ENCODE measurements around the gene LRRC71. TPM values are rescaled to one million over a fixed set of nuclear protein-coding genes. Genes with fewer than 3 reads are reported as not detected.

The LRRC71 gene
- total and polyA plus RNA-seq, 2 of the 8 experiments (the other 6 are each of a cell fraction or from before 2014, with no cell fraction given), result 0.05 TPM; not detected in 1

DNA sequence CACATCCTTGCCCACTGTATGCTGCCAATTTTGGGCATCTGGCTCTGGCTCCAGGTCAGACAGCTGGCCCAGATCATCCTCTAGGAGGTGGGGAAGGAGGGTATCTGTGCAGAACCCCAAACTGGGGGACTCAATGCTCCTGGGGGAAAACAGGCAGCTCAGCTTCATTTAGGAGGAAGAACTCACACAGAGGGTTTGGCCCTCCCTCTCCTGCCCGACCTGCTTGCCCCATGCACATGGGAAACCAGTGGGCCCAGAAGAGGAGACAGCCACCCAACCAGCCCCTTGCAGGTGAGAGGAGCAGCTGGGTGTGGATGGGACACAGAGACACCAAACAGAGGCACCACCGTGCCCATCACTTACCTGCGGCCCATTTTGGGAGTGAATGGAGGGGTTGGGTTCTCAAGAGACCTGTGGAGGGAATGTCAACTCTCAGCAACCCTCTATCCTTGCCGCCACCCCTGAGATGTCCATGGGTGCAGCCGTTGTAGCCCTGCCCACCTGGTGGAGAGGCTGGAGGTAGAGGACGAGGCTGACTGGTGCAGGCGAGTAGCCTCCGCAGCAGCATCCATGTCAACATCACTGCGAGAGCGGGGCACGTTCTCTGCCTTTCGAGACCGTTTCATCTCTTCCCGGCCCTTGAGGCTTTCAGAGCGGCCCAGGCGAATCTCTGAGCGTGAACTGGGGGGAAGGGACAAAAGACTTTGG lies 27.5 kb downstream of the LRRC71 start:
- Histone ChIP-seq H3K4me1 (replicated peaks in 1 of 4; ENCODE audit: control insufficient read depth in 3 of 4, insufficient read depth in 4 of 4, low read length in 3 of 4) (no peaks in the 10 kb centered on the region), H3K23me2 (ENCODE audit: low read depth, low read length) (no peaks in the 10 kb centered on the region), H3K9ac (replicated peaks in 1 of 4; ENCODE audit: extremely low read depth in 1 of 4, low read depth in 3 of 4, low read length in 3 of 4) (no peak overlapping the region), H2BK15ac (ENCODE audit: low read length) (no peak overlapping the region), H3K36me3 (ENCODE audit: control insufficient read depth in 2 of 4, insufficient read depth in 4 of 4, low read length in 3 of 4) (peaks cover 28 to 78% (median 47%) of the 10 kb centered on the region in 4 experiments), H2AFZ (ENCODE audit: low read length) (no peak overlapping the region), H3K18ac (ENCODE audit: extremely low read depth, low read length) (no peak overlapping the region), H3K4ac (replicated peaks; ENCODE audit: insufficient read length, low read depth, low read length) (no peak overlapping the region), H3K27ac (ENCODE audit: low read depth, low read length) (no peak overlapping the region), H2BK5ac (ENCODE audit: low read depth, low read length) (no peak overlapping the region), H3K4me2 (ENCODE audit: insufficient read depth in 1 of 2, low read depth in 2 of 2, low read length in 2 of 2) (no peak overlapping the region), H3K56ac (replicated peaks; ENCODE audit: insufficient read length, low read depth, low read length) (no peak overlapping the region), H3K79me1 (ENCODE audit: low read depth, low read length) (peaks cover 2% of the 10 kb centered on the region), H3K14ac (ENCODE audit: insufficient read length) (no peak overlapping the region), H3K9me3 (ENCODE audit: insufficient read depth in 2 of 2, low read depth in 1 of 2, low read length in 1 of 2) (no peaks in the 10 kb centered on the region), H3K27me3 (replicated peaks in 1 of 4; ENCODE audit: control insufficient read depth in 3 of 4, extremely low read depth in 1 of 4, insufficient read depth in 3 of 4, low read length in 3 of 4) (no peaks in the 10 kb centered on the region), H4K8ac (ENCODE audit: extremely low read depth, insufficient read depth, low read length) (no peak overlapping the region; the same call in 1 of the 2 replicates), H2BK12ac (ENCODE audit: low read depth, low read length) (no peak overlapping the region), H2AK5ac (ENCODE audit: low read depth, low read length) (no peak overlapping the region), H4K20me1 (replicated peaks in 1 of 2; ENCODE audit: control insufficient read depth in 1 of 2, insufficient read depth in 2 of 2, low read length in 2 of 2) (peaks cover 8 to 10% of the 10 kb centered on the region in 2 experiments), H3K4me3 (ENCODE audit: extremely low read depth in 1 of 4, insufficient read depth in 2 of 4, low read depth in 3 of 4, low read length in 4 of 4) (no peak overlapping the region), H2BK20ac (ENCODE audit: low read length) (no peak overlapping the region), H2BK120ac (replicated peaks; ENCODE audit: low read depth, low read length) (no peak overlapping the region), H4K91ac (replicated peaks; ENCODE audit: insufficient read length, low read length) (no peak overlapping the region), H3K79me2 (ENCODE audit: control insufficient read depth in 1 of 2, insufficient read depth in 2 of 2, low read length in 2 of 2) (no peaks in the 10 kb centered on the region), H4K5ac (ENCODE audit: insufficient read length, low read depth, low read length) (no peak overlapping the region), H3K23ac (ENCODE audit: insufficient read length) (no peak overlapping the region)
- WGBS, 2 experiments (ENCODE audit: extremely low coverage in 1 of 2, insufficient coverage in 1 of 2, insufficient read length in 1 of 2, insufficient replicate concordance in 2 of 2, low coverage in 1 of 2, low lambda C conversion rate in 2 of 2, missing lambda C conversion rate in 1 of 2), result 97% methylated on average over 16 of the region's 17 CpGs; no CpG with 5 or more reads in 1 of the 2 experiments
- ChIA-PET POLR2A (ENCODE audit: partially characterized antibody) (no interaction called here), CTCF (ENCODE audit: partially characterized antibody) (interaction anchor here (0.7 to 5.0 kb wide), 24 partner anchors 7 to 208 kb away, joined by 3 to 31 read pairs (median 4); no protein-coding TSS in a partner anchor)
- no peak for FAIRE-seq
- DNase-seq (ENCODE audit: low read depth in 1 of 2, low spot score in 2 of 2), result no peak
- no peak for TF ChIP-seq RBBP5 (IDR thresholded peaks at IDR 0.05; ENCODE audit: borderline replicate concordance, low read depth, low read length)
- TF ChIP-seq TAF7 (optimal IDR thresholded peaks at IDR 0.05; ENCODE audit: borderline replicate concordance, low read depth, low read length), result no peak
- TF ChIP-seq NRF1 (IDR thresholded peaks at IDR 0.05; ENCODE audit: low read depth, low read length), result no peak
- TF ChIP-seq CEBPB (IDR thresholded peaks at IDR 0.05; ENCODE audit: low read depth, low read length), result no peak
- TF ChIP-seq, protein P1, sequence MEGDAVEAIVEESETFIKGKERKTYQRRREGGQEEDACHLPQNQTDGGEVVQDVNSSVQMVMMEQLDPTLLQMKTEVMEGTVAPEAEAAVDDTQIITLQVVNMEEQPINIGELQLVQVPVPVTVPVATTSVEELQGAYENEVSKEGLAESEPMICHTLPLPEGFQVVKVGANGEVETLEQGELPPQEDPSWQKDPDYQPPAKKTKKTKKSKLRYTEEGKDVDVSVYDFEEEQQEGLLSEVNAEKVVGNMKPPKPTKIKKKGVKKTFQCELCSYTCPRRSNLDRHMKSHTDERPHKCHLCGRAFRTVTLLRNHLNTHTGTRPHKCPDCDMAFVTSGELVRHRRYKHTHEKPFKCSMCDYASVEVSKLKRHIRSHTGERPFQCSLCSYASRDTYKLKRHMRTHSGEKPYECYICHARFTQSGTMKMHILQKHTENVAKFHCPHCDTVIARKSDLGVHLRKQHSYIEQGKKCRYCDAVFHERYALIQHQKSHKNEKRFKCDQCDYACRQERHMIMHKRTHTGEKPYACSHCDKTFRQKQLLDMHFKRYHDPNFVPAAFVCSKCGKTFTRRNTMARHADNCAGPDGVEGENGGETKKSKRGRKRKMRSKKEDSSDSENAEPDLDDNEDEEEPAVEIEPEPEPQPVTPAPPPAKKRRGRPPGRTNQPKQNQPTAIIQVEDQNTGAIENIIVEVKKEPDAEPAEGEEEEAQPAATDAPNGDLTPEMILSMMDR (IDR thresholded peaks at IDR 0.05; ENCODE audit: control extremely low read depth in 1 of 3, insufficient read depth in 1 of 3, low read depth in 1 of 3, low read length in 3 of 3), result no peak
- no peak for TF ChIP-seq PHF8 (conservative IDR thresholded peaks at IDR 0.05; ENCODE audit: low read depth, low read length)
- TF ChIP-seq TCF12 (IDR thresholded peaks at IDR 0.05; ENCODE audit: low read depth, low read length), result no peak
- no peak for TF ChIP-seq CBX5 (IDR thresholded peaks at IDR 0.05; ENCODE audit: low read depth, low read length)
- no peak for TF ChIP-seq POLR2A (IDR thresholded peaks at IDR 0.05; ENCODE audit: control extremely low read depth in 1 of 2, low read depth in 2 of 2, low read length in 2 of 2)
- TF ChIP-seq CHD1 (IDR thresholded peaks at IDR 0.05; ENCODE audit: low read depth, low read length), result no peak
- TF ChIP-seq SP1 (IDR thresholded peaks at IDR 0.05; ENCODE audit: low read depth, low read length), result no peak
